Astrocyte of the spinal cord (primary cell): ENCODE results near the gene SMYD3.
A peak's percentile ranks its signal among the peaks of the same experiment; 100 is the strongest.

ENCODE experiments used
- DNase-seq: peaks from one replicate; pipeline ENCODE4 v3.0.0; 2011; ENCODE audit warnings: low read depth, low spot score
- H3K4me3 ChIP-seq: 2 replicates; pipeline ENCODE4 v1.5.1; 2011; ENCODE audit warnings: low read depth, mild to moderate bottlenecking, low read length, moderate library complexity
- CTCF ChIP-seq: IDR thresholded peaks from 2 replicates; pipeline ENCODE4 v1.5.1; 2012; ENCODE audit warnings: low read depth, mild to moderate bottlenecking, low read length, inconsistent platforms
- in situ Hi-C: cut with HindIII; loops from 2 replicates; pipeline ENCODE4 v1.10.0; 2017; ENCODE audit warnings: low sequenced_read_pairs

SMYD3 gene

GRCh38 chr1:246506674-246507481 is at the start of gene SMYD3:
Gene SMYD3 (minus strand): TSS chr1:246507279.
- in situ Hi-C loops: no loop called here
- TF ChIP-seq CTCF: no peak
- DNase-seq: peak; percentile 72
- peak within 1 kb of the TSS; percentile 90 for H3K4me3 ChIP-seq

- in situ Hi-C loops: no loop called here
- no peak for DNase-seq
- H3K4me3 ChIP-seq: no peak overlapping the region
- no peak for TF ChIP-seq CTCF
Observed at GRCh38 chr1:246554201-246554600, 47.1 kb upstream of the SMYD3 start.

GRCh38 chr1:246552110-246552509 is 45.0 kb upstream of the SMYD3 start:
- H3K4me3 ChIP-seq: no peak overlapping the region
- TF ChIP-seq CTCF: no peak
- DNase-seq: no peak
- in situ Hi-C loops: no loop called here

- H3K4me3 ChIP-seq: no peak overlapping the region
- TF ChIP-seq CTCF: no peak
- no peak for DNase-seq
- in situ Hi-C loops: no loop called here
Observed at GRCh38 chr1:246550402-246550801, 43.3 kb upstream of the SMYD3 start.

GRCh38 chr1:246549665-246550064 is 42.6 kb upstream of the SMYD3 start:
- no peak for DNase-seq
- in situ Hi-C loops: no loop called here
- H3K4me3 ChIP-seq: no peak overlapping the region
- no peak for TF ChIP-seq CTCF

GRCh38 chr1:246544001-246544400 is 36.9 kb upstream of the SMYD3 start:
- H3K4me3 ChIP-seq: no peak overlapping the region
- no peak for TF ChIP-seq CTCF
- in situ Hi-C loops: no loop called here
- DNase-seq: no peak
